ENCODE measurements around the gene TCF4. TPM values are rescaled to one million over a fixed set of nuclear protein-coding genes. Genes with fewer than 3 reads are reported as not detected.

TCF4 gene
- total RNA-seq, 1 experiment from 2014 or later, result 2.3 TPM

DNA sequence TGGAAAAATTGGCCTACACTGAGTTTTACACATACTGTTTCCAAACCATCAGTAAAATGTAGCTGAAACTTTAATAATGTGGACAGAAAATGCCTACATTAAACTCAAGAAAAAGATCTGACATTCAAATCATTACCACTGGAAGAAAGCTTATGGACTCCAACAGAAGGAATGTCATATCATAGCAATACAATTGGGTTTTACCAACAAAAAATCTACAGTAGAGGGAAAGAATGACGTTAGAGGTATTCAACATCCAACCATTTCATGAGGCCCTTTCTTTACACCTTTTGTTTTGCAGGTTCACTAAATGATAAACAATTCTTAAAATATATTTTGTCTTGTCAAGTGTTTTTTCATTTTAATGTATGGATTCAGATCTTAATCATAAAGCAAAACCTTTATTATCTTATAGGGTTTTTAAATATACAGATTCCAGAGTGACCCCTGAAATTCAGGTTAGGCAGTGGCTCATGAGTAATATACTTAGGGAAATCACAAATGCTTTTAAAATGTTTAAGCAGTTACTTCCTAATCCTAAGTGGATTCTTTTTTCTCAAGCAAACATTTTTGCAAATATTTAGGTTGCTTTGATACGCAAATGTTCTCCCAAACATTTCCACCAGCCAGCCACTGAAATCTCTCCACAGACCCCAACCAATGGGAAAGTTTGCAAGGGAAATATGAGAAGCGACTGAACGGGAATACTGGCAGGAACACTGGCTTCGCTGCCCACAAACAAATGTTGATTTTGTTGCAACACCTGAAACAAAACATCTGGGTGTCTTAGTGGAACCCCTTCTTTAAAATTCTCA is 168.7 kb downstream of the TCF4 start:
- no peak overlapping the region for H3K27ac ChIP-seq (ENCODE audit: low read length)

DNA sequence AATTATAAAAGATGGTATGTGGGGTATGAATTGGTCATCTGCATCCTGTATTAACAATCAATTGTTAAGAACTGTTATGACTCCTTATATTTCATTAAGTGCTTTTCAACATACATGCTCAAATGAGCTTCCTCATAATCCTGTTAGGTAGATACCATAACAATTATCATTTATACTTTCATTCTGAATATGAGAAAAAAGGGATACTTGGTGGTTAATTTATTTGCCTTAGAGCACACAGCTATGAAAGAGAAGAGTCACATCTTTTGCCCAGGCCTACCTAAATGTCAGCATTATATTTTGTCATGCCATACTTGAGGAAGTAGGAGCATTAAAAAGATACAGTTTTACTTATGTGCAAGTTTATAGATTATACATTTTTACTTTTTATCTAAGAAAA is 169.6 kb downstream of the TCF4 start:
- Histone ChIP-seq H3K27ac (ENCODE audit: low read length) (no peak overlapping the region), H3K27me3 (ENCODE audit: control insufficient read depth, insufficient read depth, low read length) (no peaks in the 10 kb centered on the region), H3K9me3 (ENCODE audit: control insufficient read depth, insufficient read depth, low read depth, low read length) (no peaks in the 10 kb centered on the region), H3K4me1 (ENCODE audit: control insufficient read depth, insufficient read depth, low read length) (no peaks in the 10 kb centered on the region), H3K4me3 (ENCODE audit: low read depth in 2 of 2, low read length in 2 of 2) (no peak overlapping the region), H3K36me3 (ENCODE audit: control insufficient read depth, insufficient read depth, low read length) (no peaks in the 10 kb centered on the region)
- intact Hi-C loops (cut with micrococcal nuclease; ENCODE audit: unreplicated experiment), result loop anchor here (10.0 kb wide), 1 partner anchor 1156 kb away; no protein-coding TSS in a partner anchor
- ATAC-seq (no peak), DNase-seq (ENCODE audit: low read depth, low spot score) (no peak)
- BruUV-seq (replicated peaks), result no TSS peak
- TF ChIP-seq POLR2AphosphoS5 (IDR thresholded peaks at IDR 0.05; ENCODE audit: low read depth, low read length) (no peak), SIN3A (IDR thresholded peaks at IDR 0.05; ENCODE audit: borderline replicate concordance, insufficient read depth, low read depth, low read length) (no peak), TCF7L2 (IDR thresholded peaks at IDR 0.05; ENCODE audit: low read depth, low read length) (no peak)
- TF ChIP-seq, protein P1, sequence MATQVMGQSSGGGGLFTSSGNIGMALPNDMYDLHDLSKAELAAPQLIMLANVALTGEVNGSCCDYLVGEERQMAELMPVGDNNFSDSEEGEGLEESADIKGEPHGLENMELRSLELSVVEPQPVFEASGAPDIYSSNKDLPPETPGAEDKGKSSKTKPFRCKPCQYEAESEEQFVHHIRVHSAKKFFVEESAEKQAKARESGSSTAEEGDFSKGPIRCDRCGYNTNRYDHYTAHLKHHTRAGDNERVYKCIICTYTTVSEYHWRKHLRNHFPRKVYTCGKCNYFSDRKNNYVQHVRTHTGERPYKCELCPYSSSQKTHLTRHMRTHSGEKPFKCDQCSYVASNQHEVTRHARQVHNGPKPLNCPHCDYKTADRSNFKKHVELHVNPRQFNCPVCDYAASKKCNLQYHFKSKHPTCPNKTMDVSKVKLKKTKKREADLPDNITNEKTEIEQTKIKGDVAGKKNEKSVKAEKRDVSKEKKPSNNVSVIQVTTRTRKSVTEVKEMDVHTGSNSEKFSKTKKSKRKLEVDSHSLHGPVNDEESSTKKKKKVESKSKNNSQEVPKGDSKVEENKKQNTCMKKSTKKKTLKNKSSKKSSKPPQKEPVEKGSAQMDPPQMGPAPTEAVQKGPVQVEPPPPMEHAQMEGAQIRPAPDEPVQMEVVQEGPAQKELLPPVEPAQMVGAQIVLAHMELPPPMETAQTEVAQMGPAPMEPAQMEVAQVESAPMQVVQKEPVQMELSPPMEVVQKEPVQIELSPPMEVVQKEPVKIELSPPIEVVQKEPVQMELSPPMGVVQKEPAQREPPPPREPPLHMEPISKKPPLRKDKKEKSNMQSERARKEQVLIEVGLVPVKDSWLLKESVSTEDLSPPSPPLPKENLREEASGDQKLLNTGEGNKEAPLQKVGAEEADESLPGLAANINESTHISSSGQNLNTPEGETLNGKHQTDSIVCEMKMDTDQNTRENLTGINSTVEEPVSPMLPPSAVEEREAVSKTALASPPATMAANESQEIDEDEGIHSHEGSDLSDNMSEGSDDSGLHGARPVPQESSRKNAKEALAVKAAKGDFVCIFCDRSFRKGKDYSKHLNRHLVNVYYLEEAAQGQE (IDR thresholded peaks at IDR 0.05; ENCODE audit: insufficient read depth in 1 of 2, low read depth in 2 of 2, low read length in 1 of 2), result no peak
- in situ Hi-C loops (cut with HindIII; ENCODE audit: low pct_unique_long_range_greater_than_20kb, low sequenced_read_pairs), result no loop called here
- ChIA-PET CTCF (no interaction called here), POLR2A (no interaction called here)

More for the DNA sequence above, 168.7 kb downstream of the TCF4 start:
- TF ChIP-seq SIN3A (IDR thresholded peaks at IDR 0.05; ENCODE audit: borderline replicate concordance, insufficient read depth, low read depth, low read length) (no peak), TCF7L2 (IDR thresholded peaks at IDR 0.05; ENCODE audit: low read depth, low read length) (no peak), POLR2AphosphoS5 (IDR thresholded peaks at IDR 0.05; ENCODE audit: low read depth, low read length) (no peak)
- TF ChIP-seq, protein P1 (IDR thresholded peaks at IDR 0.05; ENCODE audit: insufficient read depth in 1 of 2, low read depth in 2 of 2, low read length in 1 of 2), result no peak
- TF ChIP-seq, protein P2, sequence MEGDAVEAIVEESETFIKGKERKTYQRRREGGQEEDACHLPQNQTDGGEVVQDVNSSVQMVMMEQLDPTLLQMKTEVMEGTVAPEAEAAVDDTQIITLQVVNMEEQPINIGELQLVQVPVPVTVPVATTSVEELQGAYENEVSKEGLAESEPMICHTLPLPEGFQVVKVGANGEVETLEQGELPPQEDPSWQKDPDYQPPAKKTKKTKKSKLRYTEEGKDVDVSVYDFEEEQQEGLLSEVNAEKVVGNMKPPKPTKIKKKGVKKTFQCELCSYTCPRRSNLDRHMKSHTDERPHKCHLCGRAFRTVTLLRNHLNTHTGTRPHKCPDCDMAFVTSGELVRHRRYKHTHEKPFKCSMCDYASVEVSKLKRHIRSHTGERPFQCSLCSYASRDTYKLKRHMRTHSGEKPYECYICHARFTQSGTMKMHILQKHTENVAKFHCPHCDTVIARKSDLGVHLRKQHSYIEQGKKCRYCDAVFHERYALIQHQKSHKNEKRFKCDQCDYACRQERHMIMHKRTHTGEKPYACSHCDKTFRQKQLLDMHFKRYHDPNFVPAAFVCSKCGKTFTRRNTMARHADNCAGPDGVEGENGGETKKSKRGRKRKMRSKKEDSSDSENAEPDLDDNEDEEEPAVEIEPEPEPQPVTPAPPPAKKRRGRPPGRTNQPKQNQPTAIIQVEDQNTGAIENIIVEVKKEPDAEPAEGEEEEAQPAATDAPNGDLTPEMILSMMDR (IDR thresholded peaks at IDR 0.05), result no peak
- POLR2A ChIA-PET, result no interaction called here
- in situ Hi-C loops (cut with HindIII; ENCODE audit: low pct_unique_long_range_greater_than_20kb, low sequenced_read_pairs), result no loop called here
- BruUV-seq (replicated peaks), result no TSS peak
- Histone ChIP-seq H3K4me1 (ENCODE audit: control insufficient read depth, insufficient read depth, low read length) (no peaks in the 10 kb centered on the region), H3K4me3 (ENCODE audit: low read depth in 2 of 2, low read length in 2 of 2) (no peak overlapping the region), H3K9me3 (ENCODE audit: control insufficient read depth, insufficient read depth, low read depth, low read length) (no peaks in the 10 kb centered on the region), H3K36me3 (ENCODE audit: control insufficient read depth, insufficient read depth, low read length) (no peaks in the 10 kb centered on the region), H3K27me3 (ENCODE audit: control insufficient read depth, insufficient read depth, low read length) (no peaks in the 10 kb centered on the region)
- DNase-seq (ENCODE audit: low read depth, low spot score) (no peak), ATAC-seq (no peak)
- CTCF ChIA-PET, result no interaction called here
- intact Hi-C loops (cut with micrococcal nuclease; ENCODE audit: unreplicated experiment), result loop anchor here (10.0 kb wide), 1 partner anchor 1155 kb away; no protein-coding TSS in a partner anchor

Data from Panc1 (cell line).